GM12878 (cell line): Measurements from ENCODE around the gene LCLAT1. TPM values are rescaled to one million over a fixed set of nuclear protein-coding genes. Genes with fewer than 3 reads are reported as not detected.

Source experiments
- ATAC-seq: fragments of 200-7000 bp; cut with Tn5 transposase; 3 replicates; pipeline ENCODE4 v1.9.1; 2020; ENCODE audit warnings: mild to moderate bottlenecking, moderate library complexity
- BruUV-seq: library from RNA; stranded (reverse); fragments of 400-500 nt; replicated peaks from 2 replicates; lab custom pipeline; 2021; lab: Mats Ljungman, UMichigan
- CTCF ChIA-PET: fragments of 300-600 bp; sonication (Branson Sonifier 250); formaldehyde crosslinking; extraction: SDS; loops from one replicate; lab custom pipeline; 2021; ENCODE audit warnings: inconsistent platforms; lab: Yijun Ruan, JAX
- POLR2A ChIA-PET: fragments of 350-600 bp; formaldehyde crosslinking; extraction: SDS; loops from one replicate; lab custom pipeline; 2021; ENCODE audit warnings: inconsistent platforms; lab: Charles Lee
- RAD21 ChIA-PET: fragments of 300-600 bp; sonication (Branson Sonifier 250); formaldehyde crosslinking; loops from one replicate; lab custom pipeline; 2023; ENCODE audit warnings: antibody characterized with exemption; ENCODE audit not compliant: unreplicated experiment; lab: Charles Lee
- SMC1A ChIA-PET: fragments of 300-600 bp; sonication (Branson Sonifier 250); formaldehyde crosslinking; loops from one replicate; lab custom pipeline; 2023; ENCODE audit not compliant: unreplicated experiment, uncharacterized antibody; lab: Charles Lee
- DNase-seq: peaks from one replicate; pipeline ENCODE4 v3.0.0-alpha.2; 2011; ENCODE audit warnings: low read depth, low spot score
- FAIRE-seq: peaks from 3 replicates; lab custom pipeline; 2011; peaks lifted over from hg19 to GRCh38; lab: Jason Lieb, UNC
- H2AFZ ChIP-seq: 2 replicates; pipeline ENCODE4 v1.6.0; 2011; ENCODE audit warnings: low read depth, low read length, control low read depth; ENCODE audit not compliant: control insufficient read depth
- H3K27ac ChIP-seq: 2 replicates; pipeline ENCODE4 v1.5.1; 2011; ENCODE audit warnings: control low read depth; ENCODE audit not compliant: control insufficient read depth, insufficient read depth
- H3K27me3 ChIP-seq, 2 experiments: replicated peaks in 1 of 2; 2 replicates each; pipeline versions ENCODE4 v1.6.0 to v1.6.1; 2011; ENCODE audit warnings: low read length in 1 of 2; ENCODE audit not compliant: control insufficient read depth in 2 of 2, insufficient read depth in 2 of 2
- H3K36me3 ChIP-seq, 2 experiments: 2 replicates each; pipeline ENCODE4 v1.5.1; 2011; ENCODE audit warnings: low read length in 1 of 2; ENCODE audit not compliant: control insufficient read depth in 2 of 2, insufficient read depth in 2 of 2
- H3K4me1 ChIP-seq: 2 replicates; pipeline ENCODE4 v1.6.1; 2011; ENCODE audit warnings: mild to moderate bottlenecking, low read length, moderate library complexity, mixed read lengths; ENCODE audit not compliant: control insufficient read depth, insufficient read depth
- H3K4me2 ChIP-seq: 2 replicates; pipeline ENCODE4 v1.6.0; 2011; ENCODE audit warnings: control low read depth; ENCODE audit not compliant: control insufficient read depth, insufficient read depth
- H3K4me3 ChIP-seq: fragments of 200-600 bp; sonication (generic); 2 replicates; pipeline ENCODE4 v1.5.1; 2016
- H3K79me2 ChIP-seq: 2 replicates; pipeline ENCODE4 v1.6.0; 2011; ENCODE audit warnings: low read length; ENCODE audit not compliant: control insufficient read depth, insufficient read depth
- H3K9ac ChIP-seq: 2 replicates; pipeline ENCODE4 v1.8.0; 2011; ENCODE audit warnings: low read length, control low read depth, mixed read lengths; ENCODE audit not compliant: control insufficient read depth, insufficient read depth
- H3K9me3 ChIP-seq: replicated peaks from 3 replicates; pipeline ENCODE4 v1.5.1; 2011; ENCODE audit warnings: mild to moderate bottlenecking, low read length; ENCODE audit not compliant: control insufficient read depth, insufficient read depth
- H4K20me1 ChIP-seq: 2 replicates; pipeline ENCODE4 v1.6.0; 2011; ENCODE audit not compliant: control insufficient read depth, insufficient read depth
- ASH2L ChIP-seq: fragments of 300-600, 200-600 bp; sonication (generic); IDR thresholded peaks from 2 replicates; pipeline ENCODE4 v1.6.1; 2017; ENCODE audit warnings: low read depth, mild to moderate bottlenecking, borderline replicate concordance
- BCLAF1 ChIP-seq: fragments of 450-650 bp; IDR thresholded peaks from 2 replicates; pipeline ENCODE4 v1.6.1; 2017; ENCODE audit warnings: antibody characterized with exemption, mild to moderate bottlenecking, moderate library complexity
- CBFB ChIP-seq: IDR thresholded peaks from 2 replicates; pipeline ENCODE4 v1.6.1; 2016; ENCODE audit warnings: antibody characterized with exemption, low read depth
- CBX5 ChIP-seq: sonication (generic); IDR thresholded peaks from 2 replicates; pipeline ENCODE4 v1.6.1; 2016; ENCODE audit warnings: low read depth, moderate library complexity, mild to moderate bottlenecking, inconsistent platforms
- CHD4 ChIP-seq: fragments of 200-600 bp; sonication (generic); IDR thresholded peaks from 2 replicates; pipeline ENCODE4 v1.6.1; 2016; ENCODE audit warnings: mild to moderate bottlenecking
- CTCF ChIP-seq, 3 experiments: IDR thresholded peaks in 2 of 3; conservative IDR thresholded peaks in 1 of 3; 2 replicates each; pipeline ENCODE4 v1.5.1; 2011; ENCODE audit warnings: low read depth in 3 of 3, low read length in 3 of 3, mild to moderate bottlenecking in 3 of 3, control low read depth in 2 of 3, moderate library complexity in 2 of 3, inconsistent platforms in 1 of 3, mixed read lengths in 1 of 3; ENCODE audit not compliant: control insufficient read depth in 2 of 3, insufficient read depth in 1 of 3; ENCODE audit errors: extremely low read depth in 1 of 3
- EP300 ChIP-seq, 2 experiments: fragments of 150-350 bp in 1 of 2; IDR thresholded peaks; 2 replicates each; pipeline ENCODE4 v1.6.1; 2011 to 2012; ENCODE audit warnings: low read depth in 2 of 2, low read length in 2 of 2, borderline replicate concordance in 1 of 2, improper control_type of control experiment in 1 of 2, inconsistent platforms in 1 of 2; ENCODE audit not compliant: control insufficient read depth in 1 of 2
- FOXM1 ChIP-seq: IDR thresholded peaks from 2 replicates; pipeline ENCODE4 v1.6.1; 2012; ENCODE audit warnings: low read depth, mild to moderate bottlenecking, inconsistent platforms, low read length, moderate library complexity
- IKZF2 ChIP-seq, 2 experiments: fragments of 450-650 bp; IDR thresholded peaks; 2 replicates each; pipeline ENCODE4 v1.6.1; 2017; ENCODE audit warnings: mild to moderate bottlenecking in 2 of 2, moderate library complexity in 2 of 2
- MEF2A ChIP-seq: IDR thresholded peaks from 2 replicates; pipeline ENCODE4 v1.6.1; 2011; ENCODE audit warnings: low read depth, mild to moderate bottlenecking, low read length, moderate library complexity; ENCODE audit not compliant: insufficient read depth
- NBN ChIP-seq: fragments of 450-650 bp; IDR thresholded peaks from 2 replicates; pipeline ENCODE4 v1.6.1; 2016
- NR2C2 ChIP-seq: IDR thresholded peaks from 2 replicates; pipeline ENCODE4 v1.6.1; 2011; ENCODE audit warnings: borderline replicate concordance, low read depth; ENCODE audit not compliant: control insufficient read depth, insufficient read length
- RAD51 ChIP-seq: fragments of 450-650 bp; IDR thresholded peaks from 2 replicates; pipeline ENCODE4 v1.6.1; 2016; ENCODE audit warnings: moderate library complexity, mild to moderate bottlenecking, inconsistent platforms
- RUNX3 ChIP-seq: IDR thresholded peaks from 2 replicates; pipeline ENCODE4 v1.6.1; 2012; ENCODE audit warnings: low read length, inconsistent platforms
- SMAD5 ChIP-seq: IDR thresholded peaks from 2 replicates; pipeline ENCODE4 v1.6.1; 2016; ENCODE audit warnings: antibody characterized with exemption, low read depth
- SMARCA5 ChIP-seq: fragments of 450-650 bp; IDR thresholded peaks from 2 replicates; pipeline ENCODE4 v1.6.1; 2017; ENCODE audit warnings: mild to moderate bottlenecking
- SREBF2 ChIP-seq: IDR thresholded peaks from 2 replicates; pipeline ENCODE4 v1.6.1; 2012; ENCODE audit warnings: mild to moderate bottlenecking, low read length
- SUPT20H ChIP-seq: IDR thresholded peaks from 2 replicates; pipeline ENCODE4 v1.6.1; 2011; ENCODE audit warnings: low read depth, mild to moderate bottlenecking, low read length, moderate library complexity, borderline replicate concordance; ENCODE audit not compliant: control insufficient read depth
- TCF7 ChIP-seq: IDR thresholded peaks from 2 replicates; pipeline ENCODE4 v1.6.1; 2014; ENCODE audit warnings: antibody characterized with exemption, borderline replicate concordance
- ZNF217 ChIP-seq: fragments of 450-650 bp; IDR thresholded peaks from 2 replicates; pipeline ENCODE4 v1.6.1; 2017; ENCODE audit warnings: antibody characterized with exemption, mild to moderate bottlenecking
- WGBS: methylation state at CpG from one replicate; pipeline ENCODE4 v1.1.6; 2016; ENCODE audit warnings: low lambda C conversion rate; ENCODE audit not compliant: insufficient replicate concordance, insufficient coverage; ENCODE audit errors: missing lambda C conversion rate; 5-methylcytosine and 5-hydroxymethylcytosine counted together
- in situ Hi-C: fragments of 300-500 bp; cut with MboI; formaldehyde crosslinking; loops from 9 replicates; pipeline ENCODE4 v1.14.3; 2018; ENCODE audit warnings: mixed read lengths
- intact Hi-C: fragments of 100-400 bp; cut with micrococcal nuclease; formaldehyde crosslinking; loops from one replicate; pipeline ENCODE4 v1.14.2; 2022; ENCODE audit not compliant: unreplicated experiment
- polyA plus RNA-seq, 11 experiments: library from polyadenylated mRNA; depleted of rRNA in 4 of 11; unstranded in 6 of 11; stranded (reverse) in 5 of 11; fragments of >200 nt; fragmentation: Nextera tagmentation in 4 of 11; fragmentation: Illumina TruSeq in 1 of 11; extraction: Ambion mirVana in 4 of 11; extraction: Trizol in 1 of 11; gene quantifications; 1 replicate in 1 of 11; 2 replicates in 10 of 11; pipeline versions ENCODE4 v1.2.1 to v1.2.3, GENCODE V29; 2011 to 2016; ENCODE audit warnings: inconsistent platforms in 2 of 11, missing spikeins in 2 of 11, low read depth in 1 of 11
- total RNA-seq, 4 experiments: library from RNA; depleted of rRNA in 3 of 4; stranded (reverse); fragments of >200 nt in 3 of 4; fragmentation: Illumina TruSeq in 1 of 4; extraction: Trizol in 1 of 4; gene quantifications; 2 replicates each; pipeline versions ENCODE4 v1.2.1 to v1.2.3, GENCODE V29; 2013 to 2021

The LCLAT1 gene
- total and polyA plus RNA-seq, 10 of the 15 experiments (the other 5 are each of a cell fraction or from before 2014, with no cell fraction given): 8.1 to 33.0 (median 15.9) TPM

GRCh38 chr2:30530346-30530745 is 83.3 kb downstream of the LCLAT1 start (continued):
- TF ChIP-seq EP300 (IDR thresholded peaks at IDR 0.05; ENCODE audit: borderline replicate concordance in 1 of 2, control insufficient read depth in 1 of 2, low read depth in 2 of 2, low read length in 2 of 2): no peak
- TF ChIP-seq SUPT20H: no peak

- Histone ChIP-seq H3K36me3 (no peaks in the 10 kb centered on the region; a peak in 1 of 4 replicates), H3K4me1 (no peaks in the 10 kb centered on the region), H3K9ac (no peak overlapping the region), H3K27me3 (no peaks in the 10 kb centered on the region), H4K20me1 (no peaks in the 10 kb centered on the region), H3K4me3 (no peak overlapping the region), H3K79me2 (no peaks in the 10 kb centered on the region), H3K4me2 (no peak overlapping the region), H3K9me3 (peaks cover 2% of the 10 kb centered on the region; the same call in 2 of the 3 replicates), H3K27ac (no peak overlapping the region), H2AFZ (no peak overlapping the region)
- 100% methylated on average over 1 of the region's 1 CpG for WGBS
- in situ Hi-C loops: no loop called here
- CTCF ChIA-PET: interaction anchor here (0.8 to 1.5 kb wide), 3 partner anchors 11 to 377 kb away, joined by 3 read pairs; no protein-coding TSS in a partner anchor
- BruUV-seq: no TSS peak
- POLR2A ChIA-PET: interaction anchor here (0.6 to 0.8 kb wide), 2 partner anchors 58 to 191 kb away, joined by 3 read pairs; no protein-coding TSS in a partner anchor
- RAD21 ChIA-PET: interaction anchor here (1.2 kb wide), 1 partner anchor 38 kb away, joined by 3 read pairs; no protein-coding TSS in a partner anchor
- FAIRE-seq: peak; percentile 81
- peak; percentile 57; the same call in 2 of the 3 replicates for ATAC-seq
- intact Hi-C loops: no loop called here
- DNase-seq: no peak
- SMC1A ChIA-PET: interaction anchor here (1.0 to 1.7 kb wide), 3 partner anchors 19 to 35 kb away, joined by 3 to 5 read pairs (median 4); no protein-coding TSS in a partner anchor
- TF ChIP-seq NBN (no peak), MEF2A (no peak), TCF7 (peak; percentile 62; the same call in 1 of the 2 replicates), SMAD5 (no peak), SMARCA5 (no peak), SREBF2 (no peak), CTCF (IDR thresholded peaks at IDR 0.05 in 2 of 3, conservative IDR thresholded peaks at IDR 0.05 in 1 of 3; ENCODE audit: control insufficient read depth in 2 of 3, extremely low read depth in 1 of 3, insufficient read depth in 1 of 3, low read depth in 3 of 3, low read length in 3 of 3) (no peak), CBFB (no peak), RAD51 (no peak), RUNX3 (peak; percentile 77), CHD4 (no peak), CBX5 (0 out of 2 replicates have a peak, but pooled peaks have one; percentile 34), FOXM1 (no peak), ZNF217 (0 out of 2 replicates have a peak, but pooled peaks have one; percentile 56), BCLAF1 (no peak), NR2C2 (no peak), ASH2L (no peak), IKZF2 (IDR thresholded peaks at IDR 0.05) (peak in 1 of 2 experiments; percentile 18; a peak in 1 of 4 replicates)
Measured at GRCh38 chr2:30541680-30542079, 94.6 kb downstream of the LCLAT1 start.
